HepG2 (cell line): ENCODE data around the gene CNBD2. TPM values are rescaled to one million over a fixed set of nuclear protein-coding genes. Genes with fewer than 3 reads are reported as not detected.

Experiments used
- AKAP8 ChIP-seq: sonication (generic); formaldehyde crosslinking; IDR thresholded peaks from 2 replicates; pipeline ENCODE4 v1.5.1; 2020; ENCODE audit warnings: mild to moderate bottlenecking, missing genetic modification reagents
- ASH2L ChIP-seq: fragments of 300-600, 200-600 bp; sonication (generic); IDR thresholded peaks from 2 replicates; pipeline ENCODE4 v1.7.0; 2017; ENCODE audit warnings: low read depth, mild to moderate bottlenecking, moderate library complexity, mixed read lengths, low read length; ENCODE audit not compliant: insufficient read length
- CHD4 ChIP-seq: fragments of 200-600 bp; sonication (generic); IDR thresholded peaks from 2 replicates; pipeline ENCODE4 v1.7.0; 2017; ENCODE audit warnings: mild to moderate bottlenecking, low read length, borderline replicate concordance
- HOXA5 ChIP-seq: sonication (generic); formaldehyde crosslinking; IDR thresholded peaks from 2 replicates; pipeline ENCODE4 v1.4.0; 2020; ENCODE audit warnings: missing genetic modification reagents
- KDM2A ChIP-seq: sonication (generic); formaldehyde crosslinking; IDR thresholded peaks from 2 replicates; pipeline ENCODE4 v1.4.0; 2020; ENCODE audit warnings: low read depth, missing genetic modification reagents, borderline replicate concordance
- KLF12 ChIP-seq: sonication (generic); formaldehyde crosslinking; IDR thresholded peaks from 2 replicates; pipeline ENCODE4 v1.4.0; 2020; ENCODE audit warnings: missing genetic modification reagents, borderline replicate concordance
- SALL2 ChIP-seq: sonication (generic); formaldehyde crosslinking; IDR thresholded peaks from 2 replicates; pipeline ENCODE4 v1.8.1; 2023; ENCODE audit warnings: mild to moderate bottlenecking, missing genetic modification reagents, inconsistent platforms
- SP1 ChIP-seq, 2 experiments: fragments of 450-650 bp in 1 of 2; sonication (generic) in 1 of 2; formaldehyde crosslinking in 1 of 2; IDR thresholded peaks; 2 replicates each; pipeline versions ENCODE4 v1.4.0 to v1.6.1; 2016 to 2020; ENCODE audit warnings: missing genetic modification reagents in 1 of 2
- THAP7 ChIP-seq: sonication (generic); formaldehyde crosslinking; IDR thresholded peaks from 2 replicates; pipeline ENCODE4 v1.8.1; 2023; ENCODE audit warnings: mild to moderate bottlenecking, missing genetic modification reagents
- polyA plus RNA-seq, 8 experiments: library from polyadenylated mRNA; depleted of rRNA in 3 of 8; stranded (reverse) in 7 of 8; unstranded in 1 of 8; fragments of >200 nt; fragmentation: Illumina TruSeq in 4 of 8; extraction: Trizol in 4 of 8; gene quantifications; 2 replicates each; pipeline versions ENCODE4 v1.2.1 to v1.2.3, GENCODE V29; 2011 to 2016; ENCODE audit warnings: low read depth in 4 of 8, missing spikeins in 1 of 8, mixed read lengths in 1 of 8; ENCODE audit not compliant: insufficient read depth in 1 of 8
- total RNA-seq, 5 experiments: library from RNA; depleted of rRNA; stranded (reverse); fragments of >200 nt; fragmentation: Illumina TruSeq; extraction: Trizol; gene quantifications; 2 replicates each; pipeline ENCODE4 v1.2.3, GENCODE V29; 2016; ENCODE audit warnings: low read depth in 1 of 5
- TF ChIP-seq, protein P1 (sequence below): sonication (generic); formaldehyde crosslinking; IDR thresholded peaks from 2 replicates; pipeline ENCODE4 v1.4.0; 2020; ENCODE audit warnings: missing genetic modification reagents, borderline replicate concordance
- TF ChIP-seq, protein P2 (sequence below): IDR thresholded peaks from 2 replicates; pipeline ENCODE4 v1.6.1; 2016; ENCODE audit warnings: low read depth, control low read depth
- TF ChIP-seq, protein P3 (sequence below): sonication (generic); formaldehyde crosslinking; IDR thresholded peaks from 2 replicates; pipeline ENCODE4 v1.4.0; 2020; ENCODE audit warnings: mild to moderate bottlenecking, missing genetic modification reagents
- TF ChIP-seq, protein P4 (sequence below): sonication (generic); formaldehyde crosslinking; IDR thresholded peaks from 2 replicates; pipeline ENCODE4 v1.4.0; 2020; ENCODE audit warnings: missing genetic modification reagents, borderline replicate concordance
- TF ChIP-seq, protein P5 (sequence below): sonication (generic); formaldehyde crosslinking; IDR thresholded peaks from 2 replicates; pipeline ENCODE4 v1.8.0; 2022; ENCODE audit warnings: missing genetic modification reagents, mild to moderate bottlenecking, borderline replicate concordance

The CNBD2 gene
- total and polyA plus RNA-seq, 2 of the 13 experiments (the other 11 are each of a cell fraction or from before 2014, with no cell fraction given), result 12.4 to 22.8 TPM

DNA sequence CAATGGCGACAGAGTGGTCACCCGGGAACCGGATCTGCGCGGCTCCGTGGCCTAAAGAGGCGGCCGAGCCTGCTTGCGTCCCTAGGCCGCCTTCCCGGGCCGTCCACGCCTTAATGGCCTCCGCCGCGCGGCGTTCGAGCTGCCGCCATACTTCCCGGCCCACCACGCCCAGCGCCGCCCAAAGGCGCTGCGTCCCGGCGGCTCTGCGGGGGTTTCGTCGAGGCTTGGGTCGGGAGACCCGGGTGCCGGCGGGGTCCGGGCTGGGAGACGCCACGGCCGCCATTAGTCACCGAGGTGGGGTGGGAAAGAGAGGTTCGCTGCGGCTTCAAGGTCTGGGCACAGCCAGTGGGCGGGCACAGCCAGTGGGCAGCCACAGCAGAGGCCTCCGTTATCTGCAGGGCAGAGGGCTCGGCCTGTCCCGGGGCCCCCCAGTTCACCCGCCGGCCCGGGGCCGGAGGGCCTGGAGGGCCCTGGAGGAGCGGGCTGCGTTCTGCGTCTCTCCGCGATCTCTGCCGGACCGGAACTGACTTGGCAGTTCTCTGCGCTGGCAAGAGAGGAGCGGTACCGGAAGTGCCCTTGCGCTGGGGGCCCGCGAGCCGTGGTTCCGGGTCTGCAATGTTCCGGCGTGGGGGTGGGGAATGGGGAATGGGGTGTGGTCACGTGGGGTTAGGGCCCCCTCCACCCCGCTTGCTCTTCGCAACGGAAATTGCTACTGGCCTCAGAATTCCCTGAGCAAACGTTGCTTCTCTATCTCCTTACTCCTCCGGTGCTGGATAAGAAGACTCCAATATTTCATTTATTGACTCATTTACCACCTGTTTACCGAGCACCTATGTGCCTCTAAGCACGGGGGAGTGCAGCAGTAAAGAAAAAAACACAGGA is 82.3 kb downstream of the CNBD2 start (continued):
- TF ChIP-seq, protein P1, sequence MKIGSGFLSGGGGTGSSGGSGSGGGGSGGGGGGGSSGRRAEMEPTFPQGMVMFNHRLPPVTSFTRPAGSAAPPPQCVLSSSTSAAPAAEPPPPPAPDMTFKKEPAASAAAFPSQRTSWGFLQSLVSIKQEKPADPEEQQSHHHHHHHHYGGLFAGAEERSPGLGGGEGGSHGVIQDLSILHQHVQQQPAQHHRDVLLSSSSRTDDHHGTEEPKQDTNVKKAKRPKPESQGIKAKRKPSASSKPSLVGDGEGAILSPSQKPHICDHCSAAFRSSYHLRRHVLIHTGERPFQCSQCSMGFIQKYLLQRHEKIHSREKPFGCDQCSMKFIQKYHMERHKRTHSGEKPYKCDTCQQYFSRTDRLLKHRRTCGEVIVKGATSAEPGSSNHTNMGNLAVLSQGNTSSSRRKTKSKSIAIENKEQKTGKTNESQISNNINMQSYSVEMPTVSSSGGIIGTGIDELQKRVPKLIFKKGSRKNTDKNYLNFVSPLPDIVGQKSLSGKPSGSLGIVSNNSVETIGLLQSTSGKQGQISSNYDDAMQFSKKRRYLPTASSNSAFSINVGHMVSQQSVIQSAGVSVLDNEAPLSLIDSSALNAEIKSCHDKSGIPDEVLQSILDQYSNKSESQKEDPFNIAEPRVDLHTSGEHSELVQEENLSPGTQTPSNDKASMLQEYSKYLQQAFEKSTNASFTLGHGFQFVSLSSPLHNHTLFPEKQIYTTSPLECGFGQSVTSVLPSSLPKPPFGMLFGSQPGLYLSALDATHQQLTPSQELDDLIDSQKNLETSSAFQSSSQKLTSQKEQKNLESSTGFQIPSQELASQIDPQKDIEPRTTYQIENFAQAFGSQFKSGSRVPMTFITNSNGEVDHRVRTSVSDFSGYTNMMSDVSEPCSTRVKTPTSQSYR (CRISPR knock-in tag), result peak; percentile 99
- TF ChIP-seq HOXA5 (CRISPR knock-in tag) (peak; percentile 62), CHD4 (peak; percentile 62; the same call in 1 of the 2 replicates), KLF12 (CRISPR knock-in tag) (no peak; the same call in 1 of the 2 replicates), ASH2L (peak; percentile 86), AKAP8 (CRISPR knock-in tag) (peak; percentile 92), SALL2 (CRISPR knock-in tag) (peak; percentile 97), THAP7 (CRISPR knock-in tag) (peak; percentile 93), SP1 (IDR thresholded peaks at IDR 0.05) (no peak), SP1 (CRISPR knock-in tag; IDR thresholded peaks at IDR 0.05) (peak; percentile 89), KDM2A (CRISPR knock-in tag) (peak; percentile 80)
- TF ChIP-seq, protein P2, sequence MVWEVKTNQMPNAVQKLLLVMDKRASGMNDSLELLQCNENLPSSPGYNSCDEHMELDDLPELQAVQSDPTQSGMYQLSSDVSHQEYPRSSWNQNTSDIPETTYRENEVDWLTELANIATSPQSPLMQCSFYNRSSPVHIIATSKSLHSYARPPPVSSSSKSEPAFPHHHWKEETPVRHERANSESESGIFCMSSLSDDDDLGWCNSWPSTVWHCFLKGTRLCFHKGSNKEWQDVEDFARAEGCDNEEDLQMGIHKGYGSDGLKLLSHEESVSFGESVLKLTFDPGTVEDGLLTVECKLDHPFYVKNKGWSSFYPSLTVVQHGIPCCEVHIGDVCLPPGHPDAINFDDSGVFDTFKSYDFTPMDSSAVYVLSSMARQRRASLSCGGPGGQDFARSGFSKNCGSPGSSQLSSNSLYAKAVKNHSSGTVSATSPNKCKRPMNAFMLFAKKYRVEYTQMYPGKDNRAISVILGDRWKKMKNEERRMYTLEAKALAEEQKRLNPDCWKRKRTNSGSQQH (CRISPR knock-in tag), result peak; percentile 96
- TF ChIP-seq, protein P3, sequence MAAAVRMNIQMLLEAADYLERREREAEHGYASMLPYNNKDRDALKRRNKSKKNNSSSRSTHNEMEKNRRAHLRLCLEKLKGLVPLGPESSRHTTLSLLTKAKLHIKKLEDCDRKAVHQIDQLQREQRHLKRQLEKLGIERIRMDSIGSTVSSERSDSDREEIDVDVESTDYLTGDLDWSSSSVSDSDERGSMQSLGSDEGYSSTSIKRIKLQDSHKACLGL (CRISPR knock-in tag), result peak; percentile 65
- TF ChIP-seq, protein P4, sequence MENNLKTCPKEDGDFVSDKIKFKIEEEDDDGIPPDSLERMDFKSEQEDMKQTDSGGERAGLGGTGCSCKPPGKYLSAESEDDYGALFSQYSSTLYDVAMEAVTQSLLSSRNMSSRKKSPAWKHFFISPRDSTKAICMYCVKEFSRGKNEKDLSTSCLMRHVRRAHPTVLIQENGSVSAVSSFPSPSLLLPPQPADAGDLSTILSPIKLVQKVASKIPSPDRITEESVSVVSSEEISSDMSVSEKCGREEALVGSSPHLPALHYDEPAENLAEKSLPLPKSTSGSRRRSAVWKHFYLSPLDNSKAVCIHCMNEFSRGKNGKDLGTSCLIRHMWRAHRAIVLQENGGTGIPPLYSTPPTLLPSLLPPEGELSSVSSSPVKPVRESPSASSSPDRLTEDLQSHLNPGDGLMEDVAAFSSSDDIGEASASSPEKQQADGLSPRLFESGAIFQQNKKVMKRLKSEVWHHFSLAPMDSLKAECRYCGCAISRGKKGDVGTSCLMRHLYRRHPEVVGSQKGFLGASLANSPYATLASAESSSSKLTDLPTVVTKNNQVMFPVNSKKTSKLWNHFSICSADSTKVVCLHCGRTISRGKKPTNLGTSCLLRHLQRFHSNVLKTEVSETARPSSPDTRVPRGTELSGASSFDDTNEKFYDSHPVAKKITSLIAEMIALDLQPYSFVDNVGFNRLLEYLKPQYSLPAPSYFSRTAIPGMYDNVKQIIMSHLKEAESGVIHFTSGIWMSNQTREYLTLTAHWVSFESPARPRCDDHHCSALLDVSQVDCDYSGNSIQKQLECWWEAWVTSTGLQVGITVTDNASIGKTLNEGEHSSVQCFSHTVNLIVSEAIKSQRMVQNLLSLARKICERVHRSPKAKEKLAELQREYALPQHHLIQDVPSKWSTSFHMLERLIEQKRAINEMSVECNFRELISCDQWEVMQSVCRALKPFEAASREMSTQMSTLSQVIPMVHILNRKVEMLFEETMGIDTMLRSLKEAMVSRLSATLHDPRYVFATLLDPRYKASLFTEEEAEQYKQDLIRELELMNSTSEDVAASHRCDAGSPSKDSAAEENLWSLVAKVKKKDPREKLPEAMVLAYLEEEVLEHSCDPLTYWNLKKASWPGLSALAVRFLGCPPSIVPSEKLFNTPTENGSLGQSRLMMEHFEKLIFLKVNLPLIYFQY, result no peak
- TF ChIP-seq, protein P5, sequence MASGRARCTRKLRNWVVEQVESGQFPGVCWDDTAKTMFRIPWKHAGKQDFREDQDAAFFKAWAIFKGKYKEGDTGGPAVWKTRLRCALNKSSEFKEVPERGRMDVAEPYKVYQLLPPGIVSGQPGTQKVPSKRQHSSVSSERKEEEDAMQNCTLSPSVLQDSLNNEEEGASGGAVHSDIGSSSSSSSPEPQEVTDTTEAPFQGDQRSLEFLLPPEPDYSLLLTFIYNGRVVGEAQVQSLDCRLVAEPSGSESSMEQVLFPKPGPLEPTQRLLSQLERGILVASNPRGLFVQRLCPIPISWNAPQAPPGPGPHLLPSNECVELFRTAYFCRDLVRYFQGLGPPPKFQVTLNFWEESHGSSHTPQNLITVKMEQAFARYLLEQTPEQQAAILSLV (CRISPR knock-in tag), result peak; percentile 85; the same call in 1 of the 2 replicates
